ENCODE measurements around the gene PPARG. TPM values are rescaled to one million over a fixed set of nuclear protein-coding genes. Genes with fewer than 3 reads are reported as not detected.

Gene PPARG
- total RNA-seq, 4 donors from 2014 or later: 20.0 to 64.2 (median 29.6) TPM

- WGBS, 2 donors: 82 to 91% methylated on average over 8 of the region's 8 CpGs
- Histone ChIP-seq H3K27me3 (no peaks in the 10 kb centered on the region), H3K4me1 (no peaks in the 10 kb centered on the region), H3K27ac (no peak overlapping the region), H3K4me3 (no peak overlapping the region), H3K9me3 (no peaks in the 10 kb centered on the region), H3K36me3 (no peaks in the 10 kb centered on the region)
- no peak for DNase-seq (ENCODE audit: low spot score in 2 of 2)
- TF ChIP-seq POLR2A (IDR thresholded peaks at IDR 0.05) (no peak), CTCF (IDR thresholded peaks at IDR 0.05) (no peak), EP300 (IDR thresholded peaks at IDR 0.05) (no peak)
These were observed 10.2 kb downstream of the PPARG start for GRCh38 chr3:12299026-12299425.

- Histone ChIP-seq H3K27me3 (no peaks in the 10 kb centered on the region), H3K9me3 (no peaks in the 10 kb centered on the region), H3K27ac (no peak overlapping the region), H3K36me3 (no peaks in the 10 kb centered on the region), H3K4me3 (no peak overlapping the region), H3K4me1 (no peaks in the 10 kb centered on the region)
- no peak for TF ChIP-seq EP300 (IDR thresholded peaks at IDR 0.05)
- no peak for TF ChIP-seq POLR2A (IDR thresholded peaks at IDR 0.05)
- no peak for TF ChIP-seq CTCF (IDR thresholded peaks at IDR 0.05)
- no peak for DNase-seq (ENCODE audit: low spot score in 2 of 2)
- WGBS, 2 donors: 66 to 72% methylated on average over 4 of the region's 4 CpGs
These were observed 11.3 kb downstream of the PPARG start for GRCh38 chr3:12300137-12300536.

- H3K4me1 ChIP-seq: no peaks in the 10 kb centered on the region
- DNase-seq (ENCODE audit: low spot score in 2 of 2): no peak
- no peak overlapping the region for H3K4me3 ChIP-seq
- 66 to 76% methylated on average over 2 of the region's 2 CpGs for WGBS, 2 donors
- no peaks in the 10 kb centered on the region for H3K9me3 ChIP-seq
- H3K27ac ChIP-seq: no peak overlapping the region
- TF ChIP-seq CTCF (IDR thresholded peaks at IDR 0.05) (no peak), EP300 (IDR thresholded peaks at IDR 0.05) (no peak), POLR2A (IDR thresholded peaks at IDR 0.05) (no peak)
- H3K36me3 ChIP-seq: no peaks in the 10 kb centered on the region
- no peaks in the 10 kb centered on the region for H3K27me3 ChIP-seq
These were observed 12.2 kb downstream of the PPARG start for GRCh38 chr3:12301031-12301430.

- no peak overlapping the region for H3K4me3 ChIP-seq
- 63 to 85% methylated on average over 1 of the region's 1 CpG for WGBS, 2 donors
- no peaks in the 10 kb centered on the region for H3K27me3 ChIP-seq
- no peaks in the 10 kb centered on the region for H3K4me1 ChIP-seq
- no peak for DNase-seq (ENCODE audit: low spot score in 2 of 2)
- H3K27ac ChIP-seq: no peak overlapping the region
- no peaks in the 10 kb centered on the region for H3K9me3 ChIP-seq
- no peak for TF ChIP-seq EP300 (IDR thresholded peaks at IDR 0.05)
- TF ChIP-seq POLR2A (IDR thresholded peaks at IDR 0.05): no peak
- no peak for TF ChIP-seq CTCF (IDR thresholded peaks at IDR 0.05)
- no peaks in the 10 kb centered on the region for H3K36me3 ChIP-seq
These were observed 12.6 kb downstream of the PPARG start for GRCh38 chr3:12301513-12301912.

- no peak overlapping the region for H3K4me3 ChIP-seq
These were observed 13.7 kb downstream of the PPARG start for GRCh38 chr3:12302564-12302963.

More at GRCh38 chr3:12302564-12302963, 13.7 kb downstream of the PPARG start:
- Histone ChIP-seq H3K4me1 (no peaks in the 10 kb centered on the region), H3K27ac (no peak overlapping the region), H3K9me3 (no peaks in the 10 kb centered on the region), H3K36me3 (no peaks in the 10 kb centered on the region), H3K27me3 (no peaks in the 10 kb centered on the region)
- 82 to 90% methylated on average over 6 of the region's 6 CpGs for WGBS, 2 donors
- DNase-seq (ENCODE audit: low spot score in 2 of 2): no peak
- TF ChIP-seq EP300 (IDR thresholded peaks at IDR 0.05) (no peak), POLR2A (IDR thresholded peaks at IDR 0.05) (no peak), CTCF (IDR thresholded peaks at IDR 0.05) (no peak)
